H4 (cell line): Measurements from ENCODE around the gene FASTKD3. TPM values are rescaled to one million over a fixed set of nuclear protein-coding genes. Genes with fewer than 3 reads are reported as not detected.

ENCODE experiments used
- DNase-seq: peaks from one replicate; pipeline ENCODE4 v3.0.0-alpha.2; 2015; ENCODE audit warnings: low spot score
- total RNA-seq: library from RNA; depleted of rRNA; stranded (reverse); fragments of >200 nt; shearing (Covaris generic); gene quantifications from 2 replicates; pipeline ENCODE4 v1.2.3, GENCODE V29; 2014

The FASTKD3 gene
- total RNA-seq, 1 experiment from 2014 or later = 34.4 TPM

- no peak for DNase-seq
Measured at GRCh38 chr5:7850395-7851239, 18.2 kb downstream of the FASTKD3 start, which contains the start of gene CFAP90. CFAP90 (minus strand) TSS chr5:7851133; CDS start chr5:7851021, 112 bp downstream.

- DNase-seq = no peak
Measured at GRCh38 chr5:7849681-7850394, 19.0 kb downstream of the FASTKD3 start.

GRCh38 chr5:7848296-7848695 is 20.5 kb downstream of the FASTKD3 start:
- no peak for DNase-seq

- DNase-seq = no peak
Measured at GRCh38 chr5:7846327-7846726, 22.5 kb downstream of the FASTKD3 start.

GRCh38 chr5:7845557-7845956 is 23.3 kb downstream of the FASTKD3 start:
- DNase-seq = no peak

GRCh38 chr5:7844901-7845300 is 23.9 kb downstream of the FASTKD3 start:
- DNase-seq = no peak

GRCh38 chr5:7842531-7842930 is 26.3 kb downstream of the FASTKD3 start:
- DNase-seq = no peak

- DNase-seq = no peak
Measured at GRCh38 chr5:7837403-7837802, 31.4 kb downstream of the FASTKD3 start.

GRCh38 chr5:7834982-7835381 is 33.8 kb downstream of the FASTKD3 start:
- no peak for DNase-seq

GRCh38 chr5:7828269-7828668 is 40.6 kb downstream of the FASTKD3 start:
- DNase-seq = no peak

- no peak for DNase-seq
Measured at GRCh38 chr5:7827610-7828009, 41.2 kb downstream of the FASTKD3 start.

GRCh38 chr5:7825630-7826029 is 43.2 kb downstream of the FASTKD3 start:
- DNase-seq = no peak

- no peak for DNase-seq
Measured at GRCh38 chr5:7824995-7825394, 43.8 kb downstream of the FASTKD3 start.

- no peak for DNase-seq
Measured at GRCh38 chr5:7823594-7823993, 45.2 kb downstream of the FASTKD3 start.

GRCh38 chr5:7822449-7822848 is 46.4 kb downstream of the FASTKD3 start:
- DNase-seq = no peak

GRCh38 chr5:7816535-7816901 is 52.3 kb downstream of the FASTKD3 start:
- DNase-seq = no peak

GRCh38 chr5:7815892-7816534 is 52.8 kb downstream of the FASTKD3 start:
- DNase-seq = peak; percentile 92

GRCh38 chr5:7814816-7815215 is 54.0 kb downstream of the FASTKD3 start:
- DNase-seq = no peak

GRCh38 chr5:7813576-7813975 is 55.3 kb downstream of the FASTKD3 start:
- DNase-seq = no peak

- DNase-seq = no peak
Measured at GRCh38 chr5:7813007-7813406, 55.8 kb downstream of the FASTKD3 start.

- DNase-seq = no peak
Measured at GRCh38 chr5:7811715-7812114, 57.1 kb downstream of the FASTKD3 start.
